ENCODE measurements around the gene CABP2. TPM values are rescaled to one million over a fixed set of nuclear protein-coding genes. Genes with fewer than 3 reads are reported as not detected.
"Not testable (repeated sequence)": the region's sequence is repeated elsewhere in the genome, so short reads cannot be mapped to it uniquely, and the experiment has no call there.

CABP2 gene
- total RNA-seq, 1 donor from 2014 or later: not detected

DNA sequence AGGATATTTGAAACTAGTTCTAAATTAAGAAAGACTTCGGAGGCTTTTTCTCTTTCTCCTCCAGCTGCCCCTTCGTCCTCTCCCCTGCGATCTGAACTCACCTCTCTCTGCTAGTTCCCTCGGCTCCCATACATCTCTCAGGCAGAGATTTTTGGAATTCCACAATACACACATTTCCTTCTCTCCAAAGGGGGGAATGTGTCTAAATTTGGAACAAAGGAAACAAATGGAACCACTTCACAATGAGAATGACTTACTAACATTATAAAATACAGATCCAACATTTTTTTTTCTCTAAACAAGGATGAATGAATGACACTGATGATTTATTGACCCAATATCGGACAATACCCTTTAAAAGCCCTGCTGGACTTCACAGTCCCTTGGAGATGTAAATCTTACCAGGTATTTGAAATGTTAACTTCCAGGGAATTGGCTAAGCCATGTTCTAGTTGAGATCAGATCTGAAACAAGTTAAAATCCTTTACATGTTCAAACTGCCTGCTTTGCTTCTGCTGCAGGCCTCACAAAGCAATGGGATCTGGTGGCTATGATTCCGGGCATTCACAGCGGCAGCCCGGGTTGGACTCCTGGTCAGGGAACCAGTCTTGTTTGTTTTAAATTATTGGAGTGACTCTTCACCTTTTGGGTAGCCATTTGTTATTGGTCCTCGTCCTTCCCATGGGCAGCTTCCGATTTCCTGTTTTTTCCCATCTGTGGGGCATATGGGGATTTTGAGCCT, 39.9 kb upstream of the CABP2 start:
- intact Hi-C loops (cut with micrococcal nuclease): no loop called here
- DNase-seq: no peak
- TF ChIP-seq, protein P1, sequence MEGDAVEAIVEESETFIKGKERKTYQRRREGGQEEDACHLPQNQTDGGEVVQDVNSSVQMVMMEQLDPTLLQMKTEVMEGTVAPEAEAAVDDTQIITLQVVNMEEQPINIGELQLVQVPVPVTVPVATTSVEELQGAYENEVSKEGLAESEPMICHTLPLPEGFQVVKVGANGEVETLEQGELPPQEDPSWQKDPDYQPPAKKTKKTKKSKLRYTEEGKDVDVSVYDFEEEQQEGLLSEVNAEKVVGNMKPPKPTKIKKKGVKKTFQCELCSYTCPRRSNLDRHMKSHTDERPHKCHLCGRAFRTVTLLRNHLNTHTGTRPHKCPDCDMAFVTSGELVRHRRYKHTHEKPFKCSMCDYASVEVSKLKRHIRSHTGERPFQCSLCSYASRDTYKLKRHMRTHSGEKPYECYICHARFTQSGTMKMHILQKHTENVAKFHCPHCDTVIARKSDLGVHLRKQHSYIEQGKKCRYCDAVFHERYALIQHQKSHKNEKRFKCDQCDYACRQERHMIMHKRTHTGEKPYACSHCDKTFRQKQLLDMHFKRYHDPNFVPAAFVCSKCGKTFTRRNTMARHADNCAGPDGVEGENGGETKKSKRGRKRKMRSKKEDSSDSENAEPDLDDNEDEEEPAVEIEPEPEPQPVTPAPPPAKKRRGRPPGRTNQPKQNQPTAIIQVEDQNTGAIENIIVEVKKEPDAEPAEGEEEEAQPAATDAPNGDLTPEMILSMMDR (IDR thresholded peaks at IDR 0.05; ENCODE audit: borderline replicate concordance): no peak

DNA sequence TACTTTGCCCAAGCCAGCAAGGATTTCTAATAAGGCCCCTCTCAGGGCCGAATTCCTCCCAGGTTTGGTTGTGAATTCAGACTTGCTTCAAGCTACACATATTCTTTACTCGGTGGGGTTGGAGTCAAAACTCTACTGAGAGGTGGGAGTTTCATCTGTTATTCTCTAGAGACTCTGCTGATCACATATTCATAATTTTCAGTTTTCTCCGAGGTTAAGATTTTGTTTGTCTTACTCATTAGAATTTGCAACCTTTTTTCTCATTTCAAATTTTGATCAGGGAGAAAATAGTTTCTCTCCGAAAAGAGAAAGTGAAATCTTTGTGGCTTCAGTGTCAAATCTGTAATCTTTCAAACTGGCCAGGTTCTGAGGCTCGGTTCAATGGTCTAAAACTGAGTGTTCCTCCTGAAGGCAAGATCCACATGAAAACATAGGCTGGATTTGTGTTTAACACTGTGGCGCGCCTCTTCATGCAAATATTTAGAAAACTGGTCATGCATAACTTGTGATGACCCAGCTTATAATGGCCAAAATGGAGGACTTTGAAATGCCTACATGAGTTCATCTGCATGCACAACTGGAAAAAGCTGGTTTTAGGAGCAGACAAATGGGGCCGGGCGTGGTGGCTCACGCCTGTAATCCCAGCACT, 38.8 kb upstream of the CABP2 start:
- H3K27ac ChIP-seq (replicated peaks): no peak overlapping the region
- TF ChIP-seq, protein P1 (IDR thresholded peaks at IDR 0.05; ENCODE audit: borderline replicate concordance): no peak
- DNase-seq: no peak
- no peaks in the 10 kb centered on the region for H3K9me3 ChIP-seq (replicated peaks)
- no peaks in the 10 kb centered on the region for H3K27me3 ChIP-seq (ENCODE audit: low read depth)
- H3K4me1 ChIP-seq: peaks cover 27% of the 10 kb centered on the region
- intact Hi-C loops (cut with micrococcal nuclease): no loop called here
- no peaks in the 10 kb centered on the region for H3K36me3 ChIP-seq
- H3K4me3 ChIP-seq: no peak overlapping the region

More for the DNA sequence above, 39.9 kb upstream of the CABP2 start:
- peak overlapping the region; percentile 71 for H3K27ac ChIP-seq (replicated peaks)
- H3K36me3 ChIP-seq: no peaks in the 10 kb centered on the region
- no peak overlapping the region for H3K4me3 ChIP-seq
- no peaks in the 10 kb centered on the region for H3K27me3 ChIP-seq (ENCODE audit: low read depth)
- H3K4me1 ChIP-seq: peaks cover 27% of the 10 kb centered on the region
- no peaks in the 10 kb centered on the region for H3K9me3 ChIP-seq (replicated peaks)

DNA sequence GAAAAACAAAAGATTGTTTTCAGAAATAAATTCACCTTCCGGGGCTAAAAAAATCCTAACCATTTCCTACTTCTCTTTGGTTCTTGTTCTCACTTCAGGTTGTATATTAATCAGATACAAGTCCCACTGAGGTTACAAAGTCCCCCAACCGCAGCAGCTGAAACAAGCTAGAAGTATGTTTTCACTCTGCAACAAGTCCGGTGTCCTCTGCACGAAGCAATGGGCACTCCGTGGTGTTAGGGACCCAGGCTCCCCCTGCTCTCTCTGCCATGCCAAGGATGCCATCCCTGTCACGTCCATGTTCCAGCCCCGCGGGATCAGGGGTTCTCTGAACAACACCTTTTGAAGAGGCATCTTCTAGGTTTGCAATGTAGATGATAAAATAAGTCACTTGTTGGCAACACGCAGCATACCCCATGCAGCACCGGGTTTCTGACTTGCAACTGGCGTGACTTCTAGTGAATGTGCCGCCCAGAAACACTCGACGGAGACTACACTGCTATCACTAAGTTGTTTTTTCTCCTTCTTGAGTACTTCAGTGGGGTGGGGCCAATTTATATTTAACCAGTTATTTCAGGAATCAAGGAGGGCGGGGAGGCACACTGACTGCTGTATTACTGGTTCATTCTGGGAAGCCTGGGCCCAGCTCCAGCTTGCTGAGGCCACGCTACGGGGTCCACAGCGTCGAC, 35.0 kb upstream of the CABP2 start:
- peak; percentile 62 for DNase-seq
- H3K27me3 ChIP-seq (ENCODE audit: low read depth): no peaks in the 10 kb centered on the region
- H3K27ac ChIP-seq (replicated peaks): peak overlapping the region; percentile 70
- peaks cover 16% of the 10 kb centered on the region for H3K4me1 ChIP-seq
- intact Hi-C loops (cut with micrococcal nuclease): no loop called here
- H3K9me3 ChIP-seq (replicated peaks): no peaks in the 10 kb centered on the region
- TF ChIP-seq, protein P1 (IDR thresholded peaks at IDR 0.05; ENCODE audit: borderline replicate concordance): no peak
- H3K36me3 ChIP-seq: no peaks in the 10 kb centered on the region
- H3K4me3 ChIP-seq: peak overlapping the region; percentile 14

DNA sequence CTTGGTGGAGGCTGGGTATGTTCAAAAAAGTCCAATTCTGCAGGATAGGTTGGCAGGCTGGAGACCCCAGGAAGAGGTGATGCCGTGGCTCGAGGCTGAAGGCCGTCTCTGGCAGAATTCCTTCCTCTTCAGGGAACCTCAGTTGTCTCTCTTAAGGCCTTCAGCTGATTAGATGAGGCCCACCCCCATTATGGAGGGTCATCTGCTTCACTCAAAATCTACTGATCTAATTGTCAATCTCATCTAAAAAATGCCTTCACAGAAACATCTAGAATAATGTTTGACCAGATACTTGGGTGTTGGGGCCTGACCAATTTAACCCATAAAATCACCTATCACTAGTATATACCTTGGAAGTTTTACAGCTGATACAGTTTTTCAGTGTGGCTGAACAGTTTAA, 33.0 kb upstream of the CABP2 start:
- TF ChIP-seq, protein P1 (IDR thresholded peaks at IDR 0.05; ENCODE audit: borderline replicate concordance): no peak
- H3K9me3 ChIP-seq (replicated peaks): no peaks in the 10 kb centered on the region
- peaks cover 9% of the 10 kb centered on the region for H3K4me1 ChIP-seq
- intact Hi-C loops (cut with micrococcal nuclease): no loop called here
- no peak overlapping the region for H3K27ac ChIP-seq (replicated peaks)
- no peak overlapping the region for H3K4me3 ChIP-seq
- H3K27me3 ChIP-seq (ENCODE audit: low read depth): no peaks in the 10 kb centered on the region
- no peak for DNase-seq
- no peaks in the 10 kb centered on the region for H3K36me3 ChIP-seq

DNA sequence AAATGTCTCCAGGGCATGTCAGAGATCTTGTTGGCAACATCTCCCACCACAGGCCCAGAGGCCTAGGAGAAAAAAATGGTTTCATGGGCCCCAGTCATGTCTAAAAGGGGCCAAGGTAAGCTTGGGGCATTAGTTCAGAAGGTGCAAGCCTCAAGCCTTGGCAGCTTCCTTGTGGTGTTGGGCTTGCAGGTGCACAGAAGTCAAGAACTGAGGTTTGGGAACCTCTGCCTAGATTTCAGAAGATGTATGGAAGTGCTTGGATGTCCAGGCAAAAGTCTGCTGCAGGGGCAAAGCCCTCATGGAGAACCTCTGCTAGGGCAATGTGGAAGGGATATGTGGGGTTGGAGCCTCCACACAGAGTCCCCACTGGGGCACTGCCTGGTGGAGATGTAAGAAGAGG, 28.5 kb upstream of the CABP2 start:
- intact Hi-C loops (cut with micrococcal nuclease); H3K36me3 ChIP-seq; H3K9me3 ChIP-seq (replicated peaks); H3K27ac ChIP-seq (replicated peaks); H3K27me3 ChIP-seq (ENCODE audit: low read depth); DNase-seq; H3K4me1 ChIP-seq; H3K4me3 ChIP-seq: not testable (repeated sequence)
